CD14-positive monocyte (primary cell): ENCODE results near the gene PRIMPOL. TPM values are rescaled to one million over a fixed set of nuclear protein-coding genes. Genes with fewer than 3 reads are reported as not detected.

Experiments used
- DNase-seq, 3 donors: peaks; one replicate each; pipeline ENCODE4 v3.0.0-alpha.2; 2011 to 2022
- H2AFZ ChIP-seq: 2 replicates; pipeline ENCODE4 v1.6.0; 2012; ENCODE audit warnings: mild to moderate bottlenecking, low read depth, low read length, inconsistent platforms; ENCODE audit not compliant: insufficient read depth, poor library complexity, severe bottlenecking
- H3K27ac ChIP-seq, 2 donors: 1 replicate in 1 of 2; 2 replicates in 1 of 2; pipeline ENCODE4 v1.5.1; 2012 to 2013; ENCODE audit warnings: low read length in 2 of 2, control low read depth in 1 of 2, inconsistent platforms in 1 of 2, low read depth in 1 of 2, mild to moderate bottlenecking in 1 of 2
- H3K27me3 ChIP-seq, 2 donors: one replicate each; pipeline versions ENCODE4 v1.6.0 to v1.6.1; 2011 to 2013; ENCODE audit warnings: low read length in 2 of 2; ENCODE audit not compliant: control insufficient read depth in 2 of 2, insufficient read depth in 2 of 2
- H3K36me3 ChIP-seq, 2 donors: replicated peaks in 1 of 2; 1 replicate in 1 of 2; 2 replicates in 1 of 2; pipeline versions ENCODE4 v1.5.1 to v1.6.1; 2012 to 2013; ENCODE audit warnings: low read length in 2 of 2, control low read depth in 1 of 2, inconsistent platforms in 1 of 2, mild to moderate bottlenecking in 1 of 2; ENCODE audit not compliant: insufficient read depth in 2 of 2, control insufficient read depth in 1 of 2
- H3K4me1 ChIP-seq, 2 donors: 1 replicate in 1 of 2; 2 replicates in 1 of 2; pipeline versions ENCODE4 v1.5.1 to v1.6.1; 2012 to 2013; ENCODE audit warnings: low read length in 2 of 2, control low read depth in 1 of 2, inconsistent platforms in 1 of 2, mild to moderate bottlenecking in 1 of 2, moderate library complexity in 1 of 2; ENCODE audit not compliant: insufficient read depth in 2 of 2, control insufficient read depth in 1 of 2
- H3K4me2 ChIP-seq: replicated peaks from 2 replicates; pipeline ENCODE3; 2012; ENCODE audit warnings: low read length, moderate library complexity, mild to moderate bottlenecking; ENCODE audit not compliant: poor library complexity, severe bottlenecking; ENCODE audit errors: extremely low read depth
- H3K4me3 ChIP-seq, 3 experiments: fragments of 200-600 bp in 1 of 3; sonication (generic) in 1 of 3; replicated peaks in 1 of 3; 1 replicate in 2 of 3; 2 replicates in 1 of 3; pipeline ENCODE4 v1.5.1; 2011 to 2013; ENCODE audit warnings: low read length in 3 of 3, mild to moderate bottlenecking in 3 of 3, control low read depth in 2 of 3, low read depth in 2 of 3, inconsistent platforms in 1 of 3, moderate library complexity in 1 of 3
- H3K79me2 ChIP-seq: 2 replicates; pipeline ENCODE4 v1.6.0; 2012; ENCODE audit warnings: mild to moderate bottlenecking, control low read depth, inconsistent platforms, low read length, moderate library complexity; ENCODE audit not compliant: insufficient read depth
- H3K9ac ChIP-seq: 2 replicates; pipeline ENCODE4 v1.6.0; 2017; ENCODE audit warnings: low read length, mild to moderate bottlenecking; ENCODE audit not compliant: insufficient read depth, poor library complexity, severe bottlenecking
- H3K9me3 ChIP-seq, 2 donors: replicated peaks in 1 of 2; 1 replicate in 1 of 2; 2 replicates in 1 of 2; pipeline versions ENCODE4 v1.5.1 to v1.6.1; 2012 to 2013; ENCODE audit warnings: low read length in 2 of 2, control low read depth in 1 of 2; ENCODE audit not compliant: control insufficient read depth in 1 of 2, insufficient read depth in 1 of 2
- H4K20me1 ChIP-seq: 2 replicates; pipeline ENCODE4 v1.6.0; 2012; ENCODE audit warnings: mild to moderate bottlenecking, low read length, control low read depth, moderate library complexity; ENCODE audit not compliant: insufficient read depth
- H3K27ac Mint-ChIP-seq, 7 donors: one replicate each; pipeline ENCODE4 v1.8.0; 2020; ENCODE audit warnings: mild to moderate bottlenecking in 7 of 7, mixed read lengths in 7 of 7, moderate library complexity in 6 of 7, inconsistent platforms in 2 of 7
- H3K27me3 Mint-ChIP-seq, 3 donors: one replicate each; pipeline ENCODE4 v1.8.0; 2021 to 2022; ENCODE audit warnings: low read depth in 3 of 3, mild to moderate bottlenecking in 3 of 3, mixed read lengths in 3 of 3, moderate library complexity in 3 of 3, inconsistent platforms in 1 of 3
- H3K36me3 Mint-ChIP-seq, 2 donors: one replicate each; pipeline ENCODE4 v1.8.0; 2020; ENCODE audit warnings: mixed read lengths in 2 of 2, inconsistent platforms in 1 of 2, mild to moderate bottlenecking in 1 of 2
- H3K4me1 Mint-ChIP-seq: one replicate; pipeline ENCODE4 v1.8.0; 2020; ENCODE audit warnings: mild to moderate bottlenecking, mixed read lengths
- H3K4me3 Mint-ChIP-seq, 2 donors: one replicate each; pipeline ENCODE4 v1.8.0; 2020; ENCODE audit warnings: mild to moderate bottlenecking in 2 of 2, mixed read lengths in 2 of 2, moderate library complexity in 1 of 2
- H3K9me3 Mint-ChIP-seq, 7 donors: one replicate each; pipeline ENCODE4 v1.8.0; 2020 to 2022; ENCODE audit warnings: mixed read lengths in 7 of 7, mild to moderate bottlenecking in 6 of 7, moderate library complexity in 6 of 7, inconsistent platforms in 2 of 7
- CTCF ChIP-seq: fragments of 200-600 bp; IDR thresholded peaks from one replicate; pipeline ENCODE4 v1.8.0; 2022; ENCODE audit warnings: antibody characterized with exemption, mild to moderate bottlenecking
- WGBS: methylation state at CpG from one replicate; pipeline ENCODE4 v1.1.5; 2013; ENCODE audit warnings: missing lambda C conversion rate; ENCODE audit not compliant: insufficient coverage; 5-methylcytosine and 5-hydroxymethylcytosine counted together
- intact Hi-C, 2 donors: fragments of 100-400 bp; cut with micrococcal nuclease; formaldehyde crosslinking; loops; one replicate each; pipeline versions ENCODE4 v1.15.0 to v1.15.1; 2023
- polyA plus RNA-seq, 3 donors: library from polyadenylated mRNA; depleted of rRNA in 1 of 3; unstranded in 2 of 3; stranded (reverse) in 1 of 3; fragments of 300-500 nt in 2 of 3; fragments of >200 nt in 1 of 3; fragmentation: Illumina TruSeq in 2 of 3; gene quantifications; 1 replicate in 2 of 3; 2 replicates in 1 of 3; pipeline ENCODE4 v1.2.3, GENCODE V29; 2012 to 2021

PRIMPOL gene
- polyA plus RNA-seq, 3 donors: 7.0 to 10.5 (median 10.0) TPM

DNA sequence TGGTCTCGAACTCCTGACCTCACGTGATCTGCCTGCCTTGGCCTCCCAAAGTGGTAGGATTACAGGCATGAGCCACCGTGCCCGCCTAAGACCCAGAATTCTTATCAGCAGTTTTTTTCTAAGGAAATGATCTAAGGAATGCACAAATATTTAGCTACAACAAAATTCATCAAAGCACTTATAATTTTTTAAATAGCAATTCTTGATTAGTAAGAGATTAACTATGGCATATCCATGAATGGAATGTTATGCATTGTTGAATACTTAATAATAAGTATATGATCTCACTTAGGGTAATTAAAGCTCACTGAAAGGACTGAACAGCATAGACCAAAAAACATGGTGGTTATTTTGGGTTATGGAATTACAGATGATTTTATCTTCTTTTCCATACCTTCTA is 66.0 kb downstream of the PRIMPOL start:
- Histone ChIP-seq H3K9me3 (no peaks in the 10 kb centered on the region), H3K36me3 (peaks cover 17 to 53% of the 10 kb centered on the region in 2 donors), H3K79me2 (peaks cover 39% of the 10 kb centered on the region), H3K4me3 (no peak overlapping the region), H3K27me3 (no peaks in the 10 kb centered on the region), H3K4me1 (no peaks in the 10 kb centered on the region), H3K9ac (no peak overlapping the region), H2AFZ (no peak overlapping the region), H4K20me1 (no peaks in the 10 kb centered on the region), H3K27ac (no peak overlapping the region), H3K4me2 (no peak overlapping the region)
- Mint-ChIP-seq H3K27me3 (no peaks in the 10 kb centered on the region), H3K9me3 (no peaks in the 10 kb centered on the region), H3K27ac (peak overlapping the region in 1 of 7 donors; percentile 41), H3K4me1 (no peaks in the 10 kb centered on the region), H3K4me3 (no peak overlapping the region), H3K36me3 (peaks cover 36 to 62% of the 10 kb centered on the region in 2 donors)
- TF ChIP-seq CTCF: no peak
- intact Hi-C loops: no loop called here
- no CpG with 5 or more reads among the region's 4 CpGs for WGBS
- DNase-seq: no peak

DNA sequence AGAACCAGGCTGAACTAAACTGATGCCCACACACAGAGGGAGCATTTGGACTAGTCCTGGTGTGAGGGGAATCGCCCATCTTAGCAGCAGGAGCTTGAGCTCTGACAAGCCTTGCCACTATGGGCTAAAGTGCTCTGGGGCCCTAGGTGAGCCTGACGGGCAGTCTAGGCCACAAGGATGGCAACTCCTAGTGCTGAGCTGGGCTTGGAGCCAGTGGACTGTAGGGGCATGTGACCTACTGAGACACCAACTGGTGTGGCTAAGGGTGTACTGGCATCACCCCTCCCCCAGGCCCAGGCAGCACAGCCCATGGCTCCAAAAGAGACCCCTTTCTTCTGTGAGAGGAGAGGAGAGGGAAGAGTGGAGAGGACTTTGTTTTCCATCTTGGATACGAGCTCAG is 69.9 kb downstream of the PRIMPOL start:
- H3K36me3 Mint-ChIP-seq: peaks cover 45 to 77% of the 10 kb centered on the region in 2 donors
- Histone ChIP-seq H2AFZ (no peak overlapping the region), H3K36me3 (peaks cover 7 to 69% of the 10 kb centered on the region in 2 donors), H3K27me3 (no peaks in the 10 kb centered on the region), H3K27ac (peak overlapping the region in 1 of 2 donors; percentile 45), H4K20me1 (no peaks in the 10 kb centered on the region), H3K4me2 (no peak overlapping the region), H3K4me1 (no peaks in the 10 kb centered on the region), H3K4me3 (no peak overlapping the region), H3K9ac (no peak overlapping the region), H3K79me2 (peaks cover 49% of the 10 kb centered on the region), H3K9me3 (no peaks in the 10 kb centered on the region)
- H3K4me3 Mint-ChIP-seq: no peak overlapping the region
- TF ChIP-seq CTCF: no peak
- H3K4me1 Mint-ChIP-seq: no peaks in the 10 kb centered on the region
- 92% methylated on average over 2 of the region's 3 CpGs for WGBS
- DNase-seq: no peak
- peaks cover 0 to 5% (median 0%) of the 10 kb centered on the region in 7 donors for H3K9me3 Mint-ChIP-seq
- intact Hi-C loops: no loop called here
- peak overlapping the region in 1 of 7 donors; percentile 50 for H3K27ac Mint-ChIP-seq
- no peaks in the 10 kb centered on the region for H3K27me3 Mint-ChIP-seq
